ENCODE data around the gene LUZP2. TPM values are rescaled to one million over a fixed set of nuclear protein-coding genes. Genes with fewer than 3 reads are reported as not detected.

LUZP2 gene
- polyA plus RNA-seq, 1 of the 3 experiments (the other 2 are of a cell fraction), result 0.03 TPM

GRCh38 chr11:24636291-24636629, 139.4 kb downstream of the LUZP2 start:
- Histone ChIP-seq H3K4me2 (no peak overlapping the region), H3F3A (replicated peaks; ENCODE audit: insufficient read depth) (peaks cover 12% of the 10 kb centered on the region), H3K9ac (no peak overlapping the region), H3K27me3 (ENCODE audit: insufficient read depth) (no peaks in the 10 kb centered on the region), H2AFZ (ENCODE audit: low read depth) (no peak overlapping the region), H3K36me3 (replicated peaks in 1 of 2; ENCODE audit: control insufficient read depth in 1 of 2, insufficient read depth in 2 of 2, low read length in 1 of 2) (no peaks in the 10 kb centered on the region), H3K9me3 (no peaks in the 10 kb centered on the region; the same call in 1 of the 2 replicates), H4K20me1 (ENCODE audit: insufficient read depth) (no peaks in the 10 kb centered on the region), H3K4me1 (ENCODE audit: control insufficient read depth in 1 of 2, insufficient read depth in 2 of 2, low read depth in 1 of 2, low read length in 1 of 2) (peaks cover 0 to 9% of the 10 kb centered on the region in 2 experiments; a peak in 2 of 4 replicates), H3K4me3 (ENCODE audit: low read depth in 2 of 2, low read length in 1 of 2) (no peak overlapping the region), H3K27ac (ENCODE audit: low read depth in 2 of 2, low read length in 1 of 2) (peak overlapping the region in 1 of 2 experiments; percentile 79; a peak in 2 of 4 replicates), H3K9me2 (no peaks in the 10 kb centered on the region), H3K79me2 (ENCODE audit: insufficient read depth) (no peaks in the 10 kb centered on the region; the same call in 1 of the 2 replicates)
- DNase-seq, result no peak
- TF ChIP-seq EP300 (IDR thresholded peaks at IDR 0.05; ENCODE audit: borderline replicate concordance in 1 of 2, low read depth in 1 of 2, low read length in 1 of 2) (no peak), RAD21 (IDR thresholded peaks at IDR 0.05; ENCODE audit: low read length) (no peak), REST (IDR thresholded peaks at IDR 0.05; ENCODE audit: low read depth, low read length) (no peak), RFX5 (IDR thresholded peaks at IDR 0.05; ENCODE audit: low read length) (no peak), NRF1 (IDR thresholded peaks at IDR 0.05; ENCODE audit: low read depth, low read length) (no peak), RCOR1 (IDR thresholded peaks at IDR 0.05; ENCODE audit: low read length) (no peak), SIN3A (IDR thresholded peaks at IDR 0.05; ENCODE audit: borderline replicate concordance, low read depth, low read length) (no peak), MAX (IDR thresholded peaks at IDR 0.05; ENCODE audit: low read depth) (no peak), RXRA (IDR thresholded peaks at IDR 0.05; ENCODE audit: borderline replicate concordance, low read depth) (no peak), JUND (IDR thresholded peaks at IDR 0.05) (no peak), MEF2A (IDR thresholded peaks at IDR 0.05; ENCODE audit: borderline replicate concordance, low read depth) (no peak), IRF3 (IDR thresholded peaks at IDR 0.05; ENCODE audit: low read depth, low read length) (no peak), YY1 (IDR thresholded peaks at IDR 0.05; ENCODE audit: low read depth) (no peak), PBX3 (IDR thresholded peaks at IDR 0.05) (no peak), EZH2phosphoT487 (IDR thresholded peaks at IDR 0.05; ENCODE audit: borderline replicate concordance, low read depth) (no peak), POLR2AphosphoS5 (IDR thresholded peaks at IDR 0.05; ENCODE audit: low read depth, low read length) (no peak), CTCF (IDR thresholded peaks at IDR 0.05) (no peak), TAF1 (IDR thresholded peaks at IDR 0.05; ENCODE audit: borderline replicate concordance, low read depth, low read length) (no peak)
- ChIA-PET CTCF (interaction anchor here (0.8 kb wide), 1 partner anchor 14 kb away, joined by 3 read pairs; no protein-coding TSS in a partner anchor), POLR2A (no interaction called here)
- 42% methylated on average over 1 of the region's 1 CpG for WGBS (ENCODE audit: low lambda C conversion rate)

Measured in SK-N-SH (cell line).